HEK293 (cell line): ENCODE measurements around the gene RBMS3.

ENCODE experiments used
- CTCF ChIA-PET: fragments of 350-600 bp; formaldehyde crosslinking; extraction: SDS; loops from one replicate; lab custom pipeline; 2021; ENCODE audit warnings: antibody characterized with exemption; lab: Yijun Ruan, JAX
- POLR2A ChIA-PET: fragments of 300-600 bp; formaldehyde crosslinking; extraction: SDS; loops from one replicate; lab custom pipeline; 2020; ENCODE audit warnings: antibody characterized with exemption, inconsistent platforms; lab: Yijun Ruan, JAX
- H3K27ac ChIP-seq: fragments of 200-500 bp; sonication (Bioruptor generic); 2 replicates; pipeline ENCODE4 v1.5.1; 2014; ENCODE audit warnings: low read depth, low read length, control low read depth, inconsistent platforms; ENCODE audit errors: extremely low read depth
- H3K36me3 ChIP-seq, 2 experiments: fragments of 200-500 bp in 1 of 2; sonication (Bioruptor generic) in 1 of 2; 1 replicate in 1 of 2; 2 replicates in 1 of 2; pipeline ENCODE4 v1.5.1; 2014 to 2017; ENCODE audit warnings: inconsistent platforms in 2 of 2, low read length in 2 of 2; ENCODE audit not compliant: control insufficient read depth in 2 of 2, insufficient read depth in 1 of 2
- H3K4me1 ChIP-seq: fragments of 200-500 bp; sonication (Bioruptor generic); 2 replicates; pipeline ENCODE4 v1.5.1; 2014; ENCODE audit warnings: mild to moderate bottlenecking, low read length, inconsistent platforms; ENCODE audit not compliant: control insufficient read depth, insufficient read depth
- H3K4me3 ChIP-seq: 2 replicates; pipeline ENCODE4 v1.5.1; 2011; ENCODE audit warnings: low read depth, mild to moderate bottlenecking, control low read depth, low read length, moderate library complexity
- H3K9me3 ChIP-seq: fragments of 200-500 bp; sonication (Bioruptor generic); 2 replicates; pipeline ENCODE4 v1.5.1; 2014; ENCODE audit warnings: low read depth, low read length, inconsistent platforms; ENCODE audit not compliant: control insufficient read depth, insufficient read depth
- BCL11B ChIP-seq: fragments of 450-650 bp; formaldehyde crosslinking; IDR thresholded peaks from 2 replicates; pipeline ENCODE4 v1.5.1; 2016; ENCODE audit warnings: low read depth, missing biosample characterization, missing genetic modification characterization
- GLIS1 ChIP-seq: fragments of 450-650 bp; formaldehyde crosslinking; IDR thresholded peaks from 2 replicates; pipeline ENCODE4 v1.5.1; 2016; ENCODE audit warnings: missing biosample characterization, missing genetic modification characterization
- HOXC10 ChIP-seq: sonication (generic); formaldehyde crosslinking; IDR thresholded peaks from 2 replicates; pipeline ENCODE4 v1.8.1; 2023; ENCODE audit warnings: mild to moderate bottlenecking, missing genetic modification reagents
- SP2 ChIP-seq: fragments of 450-650 bp; formaldehyde crosslinking; IDR thresholded peaks from 2 replicates; pipeline ENCODE4 v1.5.1; 2016; ENCODE audit warnings: missing biosample characterization, missing genetic modification characterization
- ZNF10 ChIP-seq: fragments of 450-650 bp; formaldehyde crosslinking; IDR thresholded peaks from 2 replicates; pipeline ENCODE4 v1.5.1; 2017; ENCODE audit warnings: missing biosample characterization, missing genetic modification characterization
- ZNF133 ChIP-seq: fragments of 450-650 bp; formaldehyde crosslinking; IDR thresholded peaks from 2 replicates; pipeline ENCODE4 v1.5.1; 2016; ENCODE audit warnings: missing biosample characterization, missing genetic modification characterization
- ZNF169 ChIP-seq: fragments of 450-650 bp; formaldehyde crosslinking; IDR thresholded peaks from 2 replicates; pipeline ENCODE4 v1.5.1; 2016; ENCODE audit warnings: missing biosample characterization, missing genetic modification characterization
- ZNF211 ChIP-seq: fragments of 450-650 bp; formaldehyde crosslinking; IDR thresholded peaks from 2 replicates; pipeline ENCODE4 v1.5.1; 2016; ENCODE audit warnings: low read depth, missing biosample characterization, missing genetic modification characterization
- ZNF292 ChIP-seq: fragments of 450-650 bp; formaldehyde crosslinking; IDR thresholded peaks from 2 replicates; pipeline ENCODE4 v1.5.1; 2016; ENCODE audit warnings: low read depth, missing biosample characterization, missing genetic modification characterization, borderline replicate concordance
- ZNF510 ChIP-seq: fragments of 450-650 bp; formaldehyde crosslinking; IDR thresholded peaks from 2 replicates; pipeline ENCODE4 v1.5.1; 2018; ENCODE audit warnings: mild to moderate bottlenecking, missing genetic modification characterization, missing biosample characterization; ENCODE audit not compliant: insufficient replicate concordance
- ZNF544 ChIP-seq: fragments of 450-650 bp; formaldehyde crosslinking; IDR thresholded peaks from 2 replicates; pipeline ENCODE4 v1.5.0; 2017; ENCODE audit warnings: missing biosample characterization, missing genetic modification characterization
- ZNF626 ChIP-seq: fragments of 450-650 bp; sonication (Bioruptor Pico); formaldehyde crosslinking; IDR thresholded peaks from 2 replicates; pipeline ENCODE4 v1.5.1; 2018; ENCODE audit warnings: missing biosample characterization, missing genetic modification characterization, inconsistent platforms
- ZNF791 ChIP-seq: fragments of 450-650 bp; formaldehyde crosslinking; IDR thresholded peaks from 2 replicates; pipeline ENCODE4 v1.5.1; 2016; ENCODE audit warnings: missing biosample characterization, missing genetic modification characterization
- TF ChIP-seq, protein P1 (sequence below): fragments of 450-650 bp; formaldehyde crosslinking; IDR thresholded peaks from 2 replicates; pipeline ENCODE4 v1.5.1; 2016; ENCODE audit warnings: missing biosample characterization, missing genetic modification characterization
- TF ChIP-seq, protein P2 (sequence below): fragments of 450-650 bp; formaldehyde crosslinking; IDR thresholded peaks from 2 replicates; pipeline ENCODE4 v1.5.1; 2016; ENCODE audit warnings: missing biosample characterization, missing genetic modification characterization, borderline replicate concordance

RBMS3 gene

DNA sequence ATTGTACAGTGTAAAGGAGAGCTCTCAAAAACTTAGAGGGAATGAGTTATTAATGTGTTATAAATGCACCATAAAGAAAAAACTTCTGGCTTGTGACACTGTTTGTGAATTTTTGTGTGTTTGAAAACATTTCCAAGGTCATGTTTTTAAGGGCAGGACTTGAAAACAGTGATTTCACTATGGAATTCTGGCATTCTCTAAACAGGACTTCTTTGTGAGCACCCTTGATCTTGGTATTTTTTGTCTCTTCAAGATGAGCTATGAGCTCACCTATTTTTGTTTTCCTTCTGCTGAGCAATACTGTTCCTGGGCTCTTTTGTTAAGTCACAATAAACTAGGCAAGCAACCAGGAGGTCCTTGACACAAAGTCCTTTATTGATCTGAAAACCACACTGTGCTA lies 284.4 kb downstream of the RBMS3 start:
- Histone ChIP-seq H3K27ac (no peak overlapping the region), H3K4me1 (0 out of 2 replicates have a peak, but pooled peaks cover 2% of the 10 kb centered on the region), H3K9me3 (no peaks in the 10 kb centered on the region), H3K4me3 (no peak overlapping the region), H3K36me3 (no peaks in the 10 kb centered on the region)
- TF ChIP-seq ZNF510 (tag by site-specific recombination) = no peak
- ChIA-PET CTCF (interaction anchor here (1.2 kb wide), 1 partner anchor 20 kb away, joined by 3 read pairs; no protein-coding TSS in a partner anchor), POLR2A (no interaction called here)

DNA sequence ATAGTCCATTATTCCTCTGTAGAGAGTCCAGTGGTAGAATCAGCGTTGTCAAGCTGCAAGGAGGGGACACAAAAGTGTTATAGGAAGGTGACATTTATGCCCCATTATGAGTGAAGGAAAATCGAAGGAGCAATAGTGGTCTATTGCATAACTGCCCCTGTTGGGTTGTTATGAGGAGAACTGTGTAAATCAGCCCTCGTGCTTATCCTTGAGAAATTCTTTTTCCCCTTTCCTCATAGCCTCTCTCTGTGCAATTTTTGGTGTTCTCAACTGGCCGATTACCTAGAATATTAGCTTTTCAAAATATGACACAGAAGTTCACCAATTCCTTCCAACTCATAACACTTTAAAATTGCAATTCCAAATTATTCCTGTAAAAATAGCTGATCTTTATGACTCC lies 286.6 kb downstream of the RBMS3 start:
- ChIA-PET CTCF (no interaction called here), POLR2A (no interaction called here)
- Histone ChIP-seq H3K4me1 (0 out of 2 replicates have a peak, but pooled peaks cover 2% of the 10 kb centered on the region), H3K9me3 (no peaks in the 10 kb centered on the region), H3K36me3 (no peaks in the 10 kb centered on the region), H3K4me3 (no peak overlapping the region), H3K27ac (no peak overlapping the region)
- TF ChIP-seq, protein P1, sequence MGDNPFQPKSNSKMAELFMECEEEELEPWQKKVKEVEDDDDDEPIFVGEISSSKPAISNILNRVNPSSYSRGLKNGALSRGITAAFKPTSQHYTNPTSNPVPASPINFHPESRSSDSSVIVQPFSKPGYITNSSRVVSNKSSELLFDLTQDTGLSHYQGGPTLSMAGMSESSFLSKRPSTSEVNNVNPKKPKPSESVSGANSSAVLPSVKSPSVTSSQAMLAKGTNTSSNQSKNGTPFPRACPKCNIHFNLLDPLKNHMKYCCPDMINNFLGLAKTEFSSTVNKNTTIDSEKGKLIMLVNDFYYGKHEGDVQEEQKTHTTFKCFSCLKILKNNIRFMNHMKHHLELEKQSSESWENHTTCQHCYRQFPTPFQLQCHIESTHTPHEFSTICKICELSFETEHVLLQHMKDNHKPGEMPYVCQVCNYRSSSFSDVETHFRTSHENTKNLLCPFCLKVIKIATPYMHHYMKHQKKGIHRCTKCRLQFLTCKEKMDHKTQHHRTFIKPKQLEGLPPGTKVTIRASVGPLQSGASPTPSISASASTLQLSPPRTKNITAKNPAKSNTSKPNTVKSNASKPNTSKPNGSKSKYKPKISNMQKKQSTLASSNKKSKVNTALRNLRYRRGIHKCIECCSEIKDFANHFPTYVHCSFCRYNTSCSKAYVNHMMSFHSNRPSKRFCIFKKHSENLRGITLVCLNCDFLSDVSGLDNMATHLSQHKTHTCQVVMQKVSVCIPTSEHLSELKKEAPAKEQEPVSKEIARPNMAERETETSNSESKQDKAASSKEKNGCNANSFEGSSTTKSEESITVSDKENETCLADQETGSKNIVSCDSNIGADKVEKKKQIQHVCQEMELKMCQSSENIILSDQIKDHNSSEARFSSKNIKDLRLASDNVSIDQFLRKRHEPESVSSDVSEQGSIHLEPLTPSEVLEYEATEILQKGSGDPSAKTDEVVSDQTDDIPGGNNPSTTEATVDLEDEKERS (tag by site-specific recombination) = no peak
- TF ChIP-seq SP2 (tag by site-specific recombination) = no peak
- TF ChIP-seq ZNF10 (tag by site-specific recombination) = no peak
- TF ChIP-seq ZNF211 (tag by site-specific recombination) = no peak
- no peak for TF ChIP-seq ZNF791 (tag by site-specific recombination)
- TF ChIP-seq, protein P2, sequence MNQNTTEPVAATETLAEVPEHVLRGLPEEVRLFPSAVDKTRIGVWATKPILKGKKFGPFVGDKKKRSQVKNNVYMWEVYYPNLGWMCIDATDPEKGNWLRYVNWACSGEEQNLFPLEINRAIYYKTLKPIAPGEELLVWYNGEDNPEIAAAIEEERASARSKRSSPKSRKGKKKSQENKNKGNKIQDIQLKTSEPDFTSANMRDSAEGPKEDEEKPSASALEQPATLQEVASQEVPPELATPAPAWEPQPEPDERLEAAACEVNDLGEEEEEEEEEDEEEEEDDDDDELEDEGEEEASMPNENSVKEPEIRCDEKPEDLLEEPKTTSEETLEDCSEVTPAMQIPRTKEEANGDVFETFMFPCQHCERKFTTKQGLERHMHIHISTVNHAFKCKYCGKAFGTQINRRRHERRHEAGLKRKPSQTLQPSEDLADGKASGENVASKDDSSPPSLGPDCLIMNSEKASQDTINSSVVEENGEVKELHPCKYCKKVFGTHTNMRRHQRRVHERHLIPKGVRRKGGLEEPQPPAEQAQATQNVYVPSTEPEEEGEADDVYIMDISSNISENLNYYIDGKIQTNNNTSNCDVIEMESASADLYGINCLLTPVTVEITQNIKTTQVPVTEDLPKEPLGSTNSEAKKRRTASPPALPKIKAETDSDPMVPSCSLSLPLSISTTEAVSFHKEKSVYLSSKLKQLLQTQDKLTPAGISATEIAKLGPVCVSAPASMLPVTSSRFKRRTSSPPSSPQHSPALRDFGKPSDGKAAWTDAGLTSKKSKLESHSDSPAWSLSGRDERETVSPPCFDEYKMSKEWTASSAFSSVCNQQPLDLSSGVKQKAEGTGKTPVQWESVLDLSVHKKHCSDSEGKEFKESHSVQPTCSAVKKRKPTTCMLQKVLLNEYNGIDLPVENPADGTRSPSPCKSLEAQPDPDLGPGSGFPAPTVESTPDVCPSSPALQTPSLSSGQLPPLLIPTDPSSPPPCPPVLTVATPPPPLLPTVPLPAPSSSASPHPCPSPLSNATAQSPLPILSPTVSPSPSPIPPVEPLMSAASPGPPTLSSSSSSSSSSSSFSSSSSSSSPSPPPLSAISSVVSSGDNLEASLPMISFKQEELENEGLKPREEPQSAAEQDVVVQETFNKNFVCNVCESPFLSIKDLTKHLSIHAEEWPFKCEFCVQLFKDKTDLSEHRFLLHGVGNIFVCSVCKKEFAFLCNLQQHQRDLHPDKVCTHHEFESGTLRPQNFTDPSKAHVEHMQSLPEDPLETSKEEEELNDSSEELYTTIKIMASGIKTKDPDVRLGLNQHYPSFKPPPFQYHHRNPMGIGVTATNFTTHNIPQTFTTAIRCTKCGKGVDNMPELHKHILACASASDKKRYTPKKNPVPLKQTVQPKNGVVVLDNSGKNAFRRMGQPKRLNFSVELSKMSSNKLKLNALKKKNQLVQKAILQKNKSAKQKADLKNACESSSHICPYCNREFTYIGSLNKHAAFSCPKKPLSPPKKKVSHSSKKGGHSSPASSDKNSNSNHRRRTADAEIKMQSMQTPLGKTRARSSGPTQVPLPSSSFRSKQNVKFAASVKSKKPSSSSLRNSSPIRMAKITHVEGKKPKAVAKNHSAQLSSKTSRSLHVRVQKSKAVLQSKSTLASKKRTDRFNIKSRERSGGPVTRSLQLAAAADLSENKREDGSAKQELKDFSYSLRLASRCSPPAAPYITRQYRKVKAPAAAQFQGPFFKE (tag by site-specific recombination) = no peak
- TF ChIP-seq ZNF626 (tag by site-specific recombination) = no peak
- no peak for TF ChIP-seq BCL11B (tag by site-specific recombination)
- no peak for TF ChIP-seq HOXC10
- TF ChIP-seq GLIS1 (tag by site-specific recombination) = no peak
- TF ChIP-seq ZNF544 = no peak
- no peak for TF ChIP-seq ZNF133 (tag by site-specific recombination)
- TF ChIP-seq ZNF169 = no peak
- no peak for TF ChIP-seq ZNF292 (tag by site-specific recombination)
